HepG2 (cell line): ENCODE results near the gene GGTA1. TPM values are rescaled to one million over a fixed set of nuclear protein-coding genes. Genes with fewer than 3 reads are reported as not detected.
A peak's percentile ranks its signal among the peaks of the same experiment; 100 is the strongest.

ENCODE experiments used
- ATAC-seq: fragments of 200-7000 bp; cut with Tn5 transposase; 3 replicates; pipeline ENCODE4 v1.9.1; 2020; ENCODE audit warnings: mild to moderate bottlenecking, moderate library complexity
- BruUV-seq: library from RNA; stranded (reverse); fragments of 400-500 nt; replicated peaks from 2 replicates; lab custom pipeline; 2021; lab: Mats Ljungman, UMichigan
- CTCF ChIA-PET: fragments of 300-600 bp; formaldehyde crosslinking; extraction: SDS; loops from one replicate; lab custom pipeline; 2021; ENCODE audit warnings: low total read pairs, inconsistent platforms, low intra/inter-chr PET ratio; lab: Yijun Ruan, JAX
- POLR2A ChIA-PET: fragments of 350-600 bp; sonication (Branson Sonifier 250); formaldehyde crosslinking; loops from one replicate; lab custom pipeline; 2020; ENCODE audit warnings: antibody characterized with exemption, inconsistent platforms; lab: Yijun Ruan, JAX
- DNase-seq: peaks from one replicate; pipeline ENCODE4 v3.0.0-alpha.2; 2015; ENCODE audit warnings: low spot score
- FAIRE-seq: peaks from 3 replicates; lab custom pipeline; 2011; peaks lifted over from hg19 to GRCh38; lab: Jason Lieb, UNC
- H2AFZ ChIP-seq: one replicate; pipeline ENCODE4 v1.6.1; 2011; ENCODE audit warnings: low read length, inconsistent platforms
- H3K27ac ChIP-seq: fragments of 300-600 bp; 3 replicates; pipeline ENCODE4 v1.8.0; 2011; ENCODE audit warnings: mixed run types, mild to moderate bottlenecking, mixed read lengths, low read length, inconsistent platforms; ENCODE audit not compliant: insufficient read depth; ENCODE audit errors: extremely low read length
- H3K27me3 ChIP-seq, 2 experiments: fragments of 200-600 bp in 1 of 2; 2 replicates in 1 of 2; 3 replicates in 1 of 2; pipeline versions ENCODE4 v1.6.0 to v1.8.0; 2011; ENCODE audit warnings: low read length in 2 of 2, mild to moderate bottlenecking in 2 of 2, moderate library complexity in 2 of 2, inconsistent platforms in 1 of 2; ENCODE audit not compliant: insufficient read depth in 2 of 2, control insufficient read depth in 1 of 2
- H3K36me3 ChIP-seq, 2 experiments: fragments of 200-600 bp in 1 of 2; replicated peaks in 1 of 2; 2 replicates in 1 of 2; 3 replicates in 1 of 2; pipeline versions ENCODE4 v1.5.1 to v1.8.0; 2011; ENCODE audit warnings: low read length in 2 of 2, inconsistent platforms in 1 of 2; ENCODE audit not compliant: insufficient read depth in 2 of 2, control insufficient read depth in 1 of 2
- H3K4me1 ChIP-seq: 2 replicates; pipeline ENCODE4 v1.5.1; 2012; ENCODE audit warnings: low read length, inconsistent platforms; ENCODE audit not compliant: insufficient read depth
- H3K4me2 ChIP-seq: 2 replicates; pipeline ENCODE4 v1.6.0; 2011; ENCODE audit warnings: low read depth, low read length, inconsistent platforms
- H3K4me3 ChIP-seq, 3 experiments: fragments of 200-600 bp in 1 of 3; sonication (generic), shearing (Covaris generic) in 1 of 3; replicated peaks in 1 of 3; 2 replicates each; pipeline ENCODE4 v1.5.1; 2011 to 2016; ENCODE audit warnings: low read length in 3 of 3, inconsistent platforms in 2 of 3, low read depth in 2 of 3, mild to moderate bottlenecking in 2 of 3, control low read depth in 1 of 3, mixed read lengths in 1 of 3; ENCODE audit not compliant: insufficient read depth in 1 of 3
- H3K79me2 ChIP-seq: one replicate; pipeline ENCODE4 v1.6.1; 2011; ENCODE audit warnings: low read length, inconsistent platforms; ENCODE audit not compliant: insufficient read depth
- H3K9ac ChIP-seq: 2 replicates; pipeline ENCODE4 v1.6.0; 2011; ENCODE audit warnings: mild to moderate bottlenecking, low read depth, low read length, inconsistent platforms; ENCODE audit not compliant: insufficient read depth
- H3K9me3 ChIP-seq: 2 replicates; pipeline ENCODE4 v1.5.1; 2012; ENCODE audit warnings: mild to moderate bottlenecking, low read length
- H4K20me1 ChIP-seq: 2 replicates; pipeline ENCODE4 v1.6.0; 2011; ENCODE audit warnings: inconsistent platforms, mild to moderate bottlenecking, low read length, moderate library complexity; ENCODE audit not compliant: insufficient read depth
- HOXA9 ChIP-seq: sonication (generic); formaldehyde crosslinking; IDR thresholded peaks from 2 replicates; pipeline ENCODE4 v1.8.1; 2022; ENCODE audit warnings: missing genetic modification reagents, mild to moderate bottlenecking, moderate library complexity, borderline replicate concordance
- ZBTB20 ChIP-seq: sonication (generic); formaldehyde crosslinking; IDR thresholded peaks from 2 replicates; pipeline ENCODE4 v1.8.1; 2023; ENCODE audit warnings: missing genetic modification reagents, low read depth, mild to moderate bottlenecking, borderline replicate concordance
- ZEB1 ChIP-seq: IDR thresholded peaks from 2 replicates; pipeline ENCODE4 v1.6.1; 2012; ENCODE audit warnings: mild to moderate bottlenecking, low read depth, inconsistent platforms; ENCODE audit not compliant: insufficient replicate concordance
- ZFP36L1 ChIP-seq: sonication (generic); formaldehyde crosslinking; IDR thresholded peaks from 2 replicates; pipeline ENCODE4 v1.8.0; 2022; ENCODE audit warnings: mild to moderate bottlenecking, missing genetic modification reagents, moderate library complexity
- ZNF629 ChIP-seq: sonication (generic); formaldehyde crosslinking; conservative IDR thresholded peaks from 2 replicates; pipeline ENCODE4 v1.5.0; 2020; ENCODE audit warnings: missing genetic modification reagents
- ZNF672 ChIP-seq: sonication (generic); formaldehyde crosslinking; IDR thresholded peaks from 2 replicates; pipeline ENCODE4 v1.8.1; 2022; ENCODE audit warnings: missing genetic modification reagents
- WGBS: methylation state at CpG from one replicate; pipeline ENCODE4 v1.1.6; 2017; ENCODE audit warnings: low lambda C conversion rate; 5-methylcytosine and 5-hydroxymethylcytosine counted together
- in situ Hi-C: cut with HindIII; loops from 2 replicates; pipeline ENCODE4 v1.10.0; 2017; ENCODE audit warnings: low pct_unique_long_range_greater_than_20kb; ENCODE audit not compliant: extremely low pct_ligation_motif_present
- intact Hi-C: fragments of 100-400 bp; cut with micrococcal nuclease; formaldehyde crosslinking; loops from one replicate; pipeline ENCODE4 v1.10.0; 2022; ENCODE audit not compliant: unreplicated experiment
- polyA plus RNA-seq, 8 experiments: library from polyadenylated mRNA; depleted of rRNA in 3 of 8; stranded (reverse) in 7 of 8; unstranded in 1 of 8; fragments of >200 nt; fragmentation: Illumina TruSeq in 4 of 8; extraction: Trizol in 4 of 8; gene quantifications; 2 replicates each; pipeline versions ENCODE4 v1.2.1 to v1.2.3, GENCODE V29; 2011 to 2016; ENCODE audit warnings: low read depth in 4 of 8, missing spikeins in 1 of 8, mixed read lengths in 1 of 8; ENCODE audit not compliant: insufficient read depth in 1 of 8
- total RNA-seq, 5 experiments: library from RNA; depleted of rRNA; stranded (reverse); fragments of >200 nt; fragmentation: Illumina TruSeq; extraction: Trizol; gene quantifications; 2 replicates each; pipeline ENCODE4 v1.2.3, GENCODE V29; 2016; ENCODE audit warnings: low read depth in 1 of 5
- TF ChIP-seq, protein P1 (sequence below): sonication (generic); formaldehyde crosslinking; IDR thresholded peaks from 2 replicates; pipeline ENCODE4 v1.4.0; 2020; ENCODE audit warnings: missing genetic modification reagents, borderline replicate concordance

Gene GGTA1
- total and polyA plus RNA-seq, 2 of the 13 experiments (the other 11 are each of a cell fraction or from before 2014, with no cell fraction given), result not detected

DNA sequence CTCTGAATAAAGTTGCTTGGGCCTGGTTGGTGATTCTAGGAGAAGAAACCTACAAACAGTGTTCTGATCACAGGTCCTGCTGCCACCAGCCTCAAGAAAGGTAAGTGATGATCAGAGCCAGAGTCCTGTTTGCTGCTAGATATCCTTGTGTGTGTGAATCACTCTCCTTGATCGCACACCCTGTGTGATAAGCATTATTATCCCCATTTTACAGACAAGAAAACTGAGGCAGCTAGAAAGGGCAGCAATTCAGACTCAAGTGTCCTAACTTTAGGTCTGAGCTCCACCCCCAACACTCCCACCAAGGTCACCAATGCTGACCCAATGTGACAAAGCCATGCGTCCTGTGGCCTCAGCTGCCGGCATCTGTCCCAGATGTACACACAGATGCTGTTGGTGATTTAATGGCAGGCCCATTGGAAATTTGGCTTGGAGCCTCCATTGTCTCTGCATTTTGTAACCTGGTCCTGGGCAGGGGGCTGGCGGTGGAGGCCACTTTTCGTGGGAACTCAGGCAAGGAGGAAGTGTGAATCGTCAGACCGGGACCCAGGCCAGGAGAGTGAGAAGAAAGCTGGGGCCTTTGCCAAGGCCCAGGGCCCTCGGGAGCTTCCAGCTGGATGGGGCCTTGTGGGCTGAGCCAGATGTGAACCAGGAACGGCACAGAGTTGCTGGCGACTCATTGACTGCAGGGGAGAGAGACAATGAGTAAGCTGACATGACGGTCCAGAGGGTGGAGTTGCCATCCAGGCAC lies 29.8 kb upstream of the GGTA1 start:
- no peak for ATAC-seq
- H3K27ac ChIP-seq, result no peak overlapping the region
- CTCF ChIA-PET, result no interaction called here
- no peaks in the 10 kb centered on the region for H3K36me3 ChIP-seq
- TF ChIP-seq HOXA9 (CRISPR knock-in tag) (no peak), ZNF629 (CRISPR knock-in tag) (peak; percentile 64)
- TF ChIP-seq, all 625 proteins: peak for 1
- 43% methylated on average over 10 of the region's 11 CpGs for WGBS
- no peak overlapping the region for H3K4me3 ChIP-seq
- H3K4me2 ChIP-seq, result no peak overlapping the region
- in situ Hi-C loops (no loop called here), intact Hi-C loops (no loop called here)
- POLR2A ChIA-PET, result no interaction called here
- H3K9me3 ChIP-seq, result no peaks in the 10 kb centered on the region
- no peak overlapping the region for H2AFZ ChIP-seq
- H3K4me1 ChIP-seq, result no peaks in the 10 kb centered on the region
- DNase-seq, result no peak
- no peaks in the 10 kb centered on the region for H3K79me2 ChIP-seq
- H4K20me1 ChIP-seq, result no peaks in the 10 kb centered on the region
- BruUV-seq, result no TSS peak
- no peak for FAIRE-seq
- H3K27me3 ChIP-seq, result peaks cover 0 to 33% of the 10 kb centered on the region in 2 experiments; a peak in 3 of 5 replicates
- H3K9ac ChIP-seq, result no peak overlapping the region

DNA sequence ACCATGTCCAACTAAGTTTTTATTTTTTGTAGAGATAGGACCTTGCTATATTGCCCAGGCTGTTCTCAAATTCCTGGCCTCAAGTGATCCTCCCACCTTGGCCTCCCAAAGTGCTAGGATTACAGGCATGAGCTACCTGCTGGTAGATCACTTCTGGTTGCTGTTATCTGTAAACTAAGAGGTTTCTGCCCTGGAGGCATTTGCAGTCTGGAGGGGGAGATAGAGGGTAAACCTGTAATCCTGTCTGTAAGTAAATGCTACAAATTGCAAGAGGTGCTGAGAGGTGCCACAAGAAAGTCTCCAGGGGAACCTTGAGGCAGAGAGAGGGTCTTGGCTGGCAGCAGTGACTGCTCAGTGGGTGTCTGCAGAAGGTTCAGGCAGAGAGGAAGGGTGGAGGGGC lies 29.0 kb upstream of the GGTA1 start:
- TF ChIP-seq, protein P1, sequence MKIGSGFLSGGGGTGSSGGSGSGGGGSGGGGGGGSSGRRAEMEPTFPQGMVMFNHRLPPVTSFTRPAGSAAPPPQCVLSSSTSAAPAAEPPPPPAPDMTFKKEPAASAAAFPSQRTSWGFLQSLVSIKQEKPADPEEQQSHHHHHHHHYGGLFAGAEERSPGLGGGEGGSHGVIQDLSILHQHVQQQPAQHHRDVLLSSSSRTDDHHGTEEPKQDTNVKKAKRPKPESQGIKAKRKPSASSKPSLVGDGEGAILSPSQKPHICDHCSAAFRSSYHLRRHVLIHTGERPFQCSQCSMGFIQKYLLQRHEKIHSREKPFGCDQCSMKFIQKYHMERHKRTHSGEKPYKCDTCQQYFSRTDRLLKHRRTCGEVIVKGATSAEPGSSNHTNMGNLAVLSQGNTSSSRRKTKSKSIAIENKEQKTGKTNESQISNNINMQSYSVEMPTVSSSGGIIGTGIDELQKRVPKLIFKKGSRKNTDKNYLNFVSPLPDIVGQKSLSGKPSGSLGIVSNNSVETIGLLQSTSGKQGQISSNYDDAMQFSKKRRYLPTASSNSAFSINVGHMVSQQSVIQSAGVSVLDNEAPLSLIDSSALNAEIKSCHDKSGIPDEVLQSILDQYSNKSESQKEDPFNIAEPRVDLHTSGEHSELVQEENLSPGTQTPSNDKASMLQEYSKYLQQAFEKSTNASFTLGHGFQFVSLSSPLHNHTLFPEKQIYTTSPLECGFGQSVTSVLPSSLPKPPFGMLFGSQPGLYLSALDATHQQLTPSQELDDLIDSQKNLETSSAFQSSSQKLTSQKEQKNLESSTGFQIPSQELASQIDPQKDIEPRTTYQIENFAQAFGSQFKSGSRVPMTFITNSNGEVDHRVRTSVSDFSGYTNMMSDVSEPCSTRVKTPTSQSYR (CRISPR knock-in tag), result no peak
- TF ChIP-seq ZEB1, result no peak
- TF ChIP-seq ZNF672 (CRISPR knock-in tag), result no peak
- no peak for TF ChIP-seq ZBTB20
- no peak for TF ChIP-seq ZFP36L1 (CRISPR knock-in tag)
- ChIA-PET POLR2A (no interaction called here), CTCF (no interaction called here)
- Histone ChIP-seq H3K4me2 (no peak overlapping the region), H3K4me3 (no peak overlapping the region), H3K9me3 (no peaks in the 10 kb centered on the region), H3K27me3 (peaks cover 0 to 30% of the 10 kb centered on the region in 2 experiments; a peak in 3 of 5 replicates), H3K9ac (no peak overlapping the region), H3K36me3 (no peaks in the 10 kb centered on the region), H3K4me1 (no peaks in the 10 kb centered on the region), H4K20me1 (no peaks in the 10 kb centered on the region), H3K27ac (no peak overlapping the region), H3K79me2 (no peaks in the 10 kb centered on the region), H2AFZ (no peak overlapping the region)
- in situ Hi-C loops, result no loop called here
- no peak for ATAC-seq
- DNase-seq, result no peak
- FAIRE-seq, result no peak
- intact Hi-C loops, result no loop called here
- no TSS peak for BruUV-seq
